Measurements from ENCODE around the gene KRTAP2-3. TPM values are rescaled to one million over a fixed set of nuclear protein-coding genes. Genes with fewer than 3 reads are reported as not detected.
"Not testable (repeated sequence)": the region's sequence is repeated elsewhere in the genome, so short reads cannot be mapped to it uniquely, and the experiment has no call there.

Gene KRTAP2-3
- total RNA-seq, 1 donor from 2014 or later = not detected

DNA sequence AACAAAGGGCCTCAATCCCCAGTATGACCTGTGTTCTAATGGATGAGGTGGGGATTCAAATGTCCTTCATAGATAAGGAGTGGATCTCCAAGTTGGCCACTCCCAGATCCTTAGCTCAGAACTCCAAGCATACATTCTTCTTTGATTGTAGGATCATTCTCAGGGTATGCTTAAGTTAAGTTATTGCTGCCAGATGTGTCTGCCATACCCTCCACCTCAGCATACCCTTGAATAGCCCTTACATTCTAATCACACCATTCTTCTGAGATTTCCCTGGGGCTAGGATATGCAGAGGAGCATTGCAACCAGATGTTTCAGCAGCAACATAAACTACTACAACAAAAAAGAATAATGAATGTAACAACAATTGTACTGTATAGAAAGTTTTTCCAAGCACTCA, 7.4 kb upstream of the KRTAP2-3 start:
- no peaks in the 10 kb centered on the region for H3K27me3 Mint-ChIP-seq (ENCODE audit: low read depth)
- H3K27ac Mint-ChIP-seq (ENCODE audit: unreplicated experiment) = no peak overlapping the region
- peaks cover 24% of the 10 kb centered on the region for H3K4me1 Mint-ChIP-seq (ENCODE audit: low read depth)
- H3K4me3 Mint-ChIP-seq (ENCODE audit: unreplicated experiment) = no peak overlapping the region
- TF ChIP-seq, protein P1, sequence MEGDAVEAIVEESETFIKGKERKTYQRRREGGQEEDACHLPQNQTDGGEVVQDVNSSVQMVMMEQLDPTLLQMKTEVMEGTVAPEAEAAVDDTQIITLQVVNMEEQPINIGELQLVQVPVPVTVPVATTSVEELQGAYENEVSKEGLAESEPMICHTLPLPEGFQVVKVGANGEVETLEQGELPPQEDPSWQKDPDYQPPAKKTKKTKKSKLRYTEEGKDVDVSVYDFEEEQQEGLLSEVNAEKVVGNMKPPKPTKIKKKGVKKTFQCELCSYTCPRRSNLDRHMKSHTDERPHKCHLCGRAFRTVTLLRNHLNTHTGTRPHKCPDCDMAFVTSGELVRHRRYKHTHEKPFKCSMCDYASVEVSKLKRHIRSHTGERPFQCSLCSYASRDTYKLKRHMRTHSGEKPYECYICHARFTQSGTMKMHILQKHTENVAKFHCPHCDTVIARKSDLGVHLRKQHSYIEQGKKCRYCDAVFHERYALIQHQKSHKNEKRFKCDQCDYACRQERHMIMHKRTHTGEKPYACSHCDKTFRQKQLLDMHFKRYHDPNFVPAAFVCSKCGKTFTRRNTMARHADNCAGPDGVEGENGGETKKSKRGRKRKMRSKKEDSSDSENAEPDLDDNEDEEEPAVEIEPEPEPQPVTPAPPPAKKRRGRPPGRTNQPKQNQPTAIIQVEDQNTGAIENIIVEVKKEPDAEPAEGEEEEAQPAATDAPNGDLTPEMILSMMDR (IDR thresholded peaks at IDR 0.05) = no peak
- H3K36me3 Mint-ChIP-seq (ENCODE audit: low read depth) = no peaks in the 10 kb centered on the region
- DNase-seq (ENCODE audit: low spot score) = no peak
- no peaks in the 10 kb centered on the region for H3K9me3 Mint-ChIP-seq (ENCODE audit: low read depth)

DNA sequence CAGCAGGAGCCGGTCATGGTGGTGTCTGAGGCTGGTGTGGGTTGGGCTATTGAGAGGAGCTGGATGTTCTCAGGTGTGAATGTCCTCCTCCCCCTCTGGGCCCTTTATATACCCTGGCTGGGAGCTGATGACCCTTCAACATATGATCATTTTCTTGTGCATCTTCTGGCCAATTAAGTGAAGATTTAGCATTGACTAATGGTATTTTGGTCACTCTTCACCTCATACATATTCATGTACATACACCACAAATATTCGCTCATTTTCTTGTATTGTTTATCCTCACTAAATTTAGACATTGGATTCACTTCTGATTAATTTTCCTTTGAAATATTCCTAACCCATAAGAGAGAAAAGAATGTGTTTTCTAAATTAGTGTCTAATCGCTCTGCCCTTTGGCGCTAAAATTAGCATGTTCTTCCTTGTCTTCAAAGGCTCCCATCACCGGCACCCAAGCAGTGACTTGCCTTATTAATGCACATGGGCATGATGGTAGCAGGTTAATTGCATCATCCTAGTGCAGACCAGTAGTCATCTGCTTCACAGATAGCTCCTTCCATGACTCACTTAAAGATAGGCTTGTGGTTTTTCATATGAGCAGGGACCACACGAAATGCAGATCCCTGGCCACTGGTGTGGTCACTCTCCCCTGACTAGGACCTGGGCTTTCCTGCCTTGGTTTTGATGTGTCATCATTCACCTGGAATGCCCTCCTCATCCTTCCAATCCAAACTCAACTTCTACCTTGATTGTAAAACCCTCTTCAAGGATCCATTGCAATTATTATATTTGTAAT, 6.1 kb upstream of the KRTAP2-3 start, which contains the start of gene KRTAP2-4:
TSS of gene KRTAP2-4 (minus strand) at position 51 of the 796 bp plus-strand sequence. CDS start at position 17, 34 bp downstream.
- H3K36me3 Mint-ChIP-seq (ENCODE audit: low read depth) = no peaks in the 10 kb centered on the region
- no peaks in the 10 kb centered on the region for H3K27me3 Mint-ChIP-seq (ENCODE audit: low read depth)
- no peak within 1 kb of the TSS for H3K27ac Mint-ChIP-seq (ENCODE audit: unreplicated experiment)

DNA sequence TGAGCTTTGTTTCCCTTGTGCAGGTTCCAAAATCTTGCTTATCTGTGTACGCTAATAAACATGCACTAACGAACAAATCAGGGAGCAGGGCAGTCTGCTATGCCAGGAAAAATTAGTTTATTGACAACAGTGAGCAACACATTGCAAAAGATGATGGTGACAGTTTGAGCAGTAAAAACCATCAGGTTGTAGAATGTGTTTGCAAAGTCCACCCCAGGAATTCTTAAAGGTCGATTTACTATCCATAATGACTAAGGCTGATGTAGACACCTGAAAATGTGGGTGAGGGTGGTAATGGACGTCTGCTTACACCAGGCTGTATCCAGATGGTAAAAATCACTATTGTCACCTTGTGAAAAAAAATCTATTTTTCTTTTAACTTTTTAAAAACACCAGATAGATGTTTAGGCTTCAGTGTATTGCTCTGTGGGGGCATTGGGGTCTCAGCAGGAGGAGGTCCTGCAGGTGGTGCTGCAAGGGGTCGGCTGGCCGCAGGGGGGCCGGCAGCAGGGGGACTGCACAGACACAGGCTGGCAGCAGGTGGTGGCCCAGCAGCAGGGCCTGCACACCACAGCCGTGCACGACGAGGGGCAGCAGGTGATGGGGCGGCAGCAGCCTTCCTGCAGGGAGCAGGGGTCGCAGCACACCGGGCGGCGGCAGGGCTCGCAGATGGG, 5.2 kb upstream of the KRTAP2-3 start:
- H3K9me3 Mint-ChIP-seq (ENCODE audit: low read depth); H3K4me3 Mint-ChIP-seq (ENCODE audit: unreplicated experiment); H3K27ac Mint-ChIP-seq (ENCODE audit: unreplicated experiment); H3K36me3 Mint-ChIP-seq (ENCODE audit: low read depth); DNase-seq (ENCODE audit: low spot score); H3K27me3 Mint-ChIP-seq (ENCODE audit: low read depth): not testable (repeated sequence)
- H3K4me1 Mint-ChIP-seq (ENCODE audit: low read depth) = peaks cover 45% of the 10 kb centered on the region

More for the DNA sequence above, 6.1 kb upstream of the KRTAP2-3 start, which contains the start of gene KRTAP2-4:
- no peak within 1 kb of the TSS for H3K4me3 Mint-ChIP-seq (ENCODE audit: unreplicated experiment)
- no peaks in the 10 kb centered on the region for H3K9me3 Mint-ChIP-seq (ENCODE audit: low read depth)
- DNase-seq (ENCODE audit: low spot score) = no peak
- H3K4me1 Mint-ChIP-seq (ENCODE audit: low read depth) = peaks cover 36% of the 10 kb centered on the region
- TF ChIP-seq, protein P1 (IDR thresholded peaks at IDR 0.05) = no peak

DNA sequence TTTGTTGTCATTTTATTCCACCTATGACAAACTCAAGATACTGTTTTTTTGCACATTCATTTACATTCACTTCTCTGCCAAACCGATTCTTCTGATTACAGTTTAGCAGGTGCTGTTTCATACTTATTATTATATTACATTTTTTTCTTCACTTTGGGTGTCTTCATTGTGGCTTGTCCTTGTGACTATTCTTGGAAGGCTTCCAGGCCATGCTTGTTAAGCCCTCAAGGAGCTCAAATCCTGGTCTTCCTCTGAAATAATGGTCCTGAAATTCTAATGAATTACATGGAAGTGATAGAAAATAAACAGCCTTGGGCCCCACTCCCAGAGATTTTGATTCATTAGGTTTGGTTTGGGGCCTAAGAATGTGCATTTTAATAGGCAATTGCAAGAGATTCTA, 4.4 kb upstream of the KRTAP2-3 start:
- no peak overlapping the region for H3K27ac Mint-ChIP-seq (ENCODE audit: unreplicated experiment)
- H3K4me3 Mint-ChIP-seq (ENCODE audit: unreplicated experiment) = no peak overlapping the region
- H3K27me3 Mint-ChIP-seq (ENCODE audit: low read depth) = no peaks in the 10 kb centered on the region
- no peaks in the 10 kb centered on the region for H3K36me3 Mint-ChIP-seq (ENCODE audit: low read depth)
- H3K4me1 Mint-ChIP-seq (ENCODE audit: low read depth) = peaks cover 51% of the 10 kb centered on the region
- H3K9me3 Mint-ChIP-seq (ENCODE audit: low read depth) = no peaks in the 10 kb centered on the region
- TF ChIP-seq, protein P1 (IDR thresholded peaks at IDR 0.05) = no peak
- DNase-seq (ENCODE audit: low spot score) = no peak

DNA sequence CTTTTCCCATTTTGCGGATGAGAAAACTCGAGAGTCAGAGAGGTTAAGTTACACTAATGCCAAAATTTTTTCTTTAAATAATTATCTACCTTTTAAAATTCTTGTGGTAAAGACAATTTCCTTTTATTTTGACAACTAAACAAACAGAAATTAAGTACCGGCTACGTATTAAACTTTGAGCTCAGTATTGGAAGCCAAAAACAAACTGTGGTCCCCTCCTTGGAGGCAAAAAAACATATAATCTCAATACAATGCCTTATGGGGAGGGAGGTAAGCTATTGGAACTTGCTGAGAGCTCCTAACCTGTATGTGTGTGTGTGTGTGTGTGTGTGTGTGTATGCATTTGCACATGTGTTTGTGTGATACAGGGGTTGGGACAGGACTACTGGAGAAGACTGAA, 3.5 kb upstream of the KRTAP2-3 start:
- peaks cover 57% of the 10 kb centered on the region for H3K4me1 Mint-ChIP-seq (ENCODE audit: low read depth)
- no peaks in the 10 kb centered on the region for H3K9me3 Mint-ChIP-seq (ENCODE audit: low read depth)
- H3K36me3 Mint-ChIP-seq (ENCODE audit: low read depth) = no peaks in the 10 kb centered on the region
- no peak overlapping the region for H3K4me3 Mint-ChIP-seq (ENCODE audit: unreplicated experiment)
- TF ChIP-seq, protein P1 (IDR thresholded peaks at IDR 0.05) = no peak
- no peaks in the 10 kb centered on the region for H3K27me3 Mint-ChIP-seq (ENCODE audit: low read depth)
- H3K27ac Mint-ChIP-seq (ENCODE audit: unreplicated experiment) = no peak overlapping the region
- DNase-seq (ENCODE audit: low spot score) = no peak

Data from chondrocyte (in vitro differentiated cells).